Lung (tissue), 12 donors: ENCODE results near the gene TPSD1. TPM values are rescaled to one million over a fixed set of nuclear protein-coding genes. Genes with fewer than 3 reads are reported as not detected.
"Not testable (repeated sequence)": the region's sequence is repeated elsewhere in the genome, so short reads cannot be mapped to it uniquely, and the experiment has no call there.

Experiments
- ATAC-seq: fragments of 200-7000 bp; cut with Tn5 transposase; one replicate; pipeline ENCODE4 v1.9.1; 2020; ENCODE audit warnings: moderate number of reproducible peaks; ENCODE audit not compliant: insufficient read depth, low FRiP score
- DNase-seq, 3 donors: peaks; one replicate each; pipeline ENCODE4 v3.0.0-alpha.2; 2013 to 2017
- H3K27ac ChIP-seq, 2 donors: one replicate each; pipeline ENCODE4 v1.5.1; 2013; ENCODE audit warnings: mild to moderate bottlenecking in 2 of 2, moderate library complexity in 2 of 2, control low read depth in 1 of 2, inconsistent platforms in 1 of 2, low read depth in 1 of 2, low read length in 1 of 2
- H3K27me3 ChIP-seq, 3 donors: one replicate each; pipeline ENCODE4 v1.5.1; 2013; ENCODE audit warnings: low read length in 2 of 3; ENCODE audit not compliant: control insufficient read depth in 3 of 3, insufficient read depth in 3 of 3
- H3K36me3 ChIP-seq, 4 donors: one replicate each; pipeline ENCODE4 v1.5.1; 2013; ENCODE audit warnings: low read length in 4 of 4, mild to moderate bottlenecking in 1 of 4, moderate library complexity in 1 of 4; ENCODE audit not compliant: control insufficient read depth in 4 of 4, insufficient read depth in 4 of 4
- H3K4me1 ChIP-seq, 5 donors: one replicate each; pipeline ENCODE4 v1.5.1; 2013; ENCODE audit warnings: low read length in 5 of 5, mild to moderate bottlenecking in 2 of 5, moderate library complexity in 1 of 5; ENCODE audit not compliant: control insufficient read depth in 5 of 5, insufficient read depth in 5 of 5
- H3K4me3 ChIP-seq: one replicate; pipeline ENCODE4 v1.5.1; 2013; ENCODE audit warnings: mild to moderate bottlenecking, control low read depth, moderate library complexity
- H3K9ac ChIP-seq, 2 donors: one replicate each; pipeline ENCODE4 v1.5.1; 2013; ENCODE audit warnings: low read length in 2 of 2, control low read depth in 1 of 2; ENCODE audit not compliant: insufficient read depth in 1 of 2
- H3K9me3 ChIP-seq, 4 donors: one replicate each; pipeline ENCODE4 v1.5.1; 2013; ENCODE audit warnings: low read length in 3 of 4, mild to moderate bottlenecking in 1 of 4, moderate library complexity in 1 of 4; ENCODE audit not compliant: control insufficient read depth in 4 of 4, insufficient read depth in 3 of 4
- CTCF ChIP-seq: IDR thresholded peaks from 2 replicates; pipeline ENCODE4 v1.5.1; 2012; ENCODE audit warnings: mild to moderate bottlenecking; ENCODE audit errors: control extremely low read depth, extremely low read depth
- WGBS, 2 donors: extraction: QIAGEN DNeasy Blood & Tissue Kit; methylation state at CpG; one replicate each; pipeline ENCODE4 v1.1.7; 2013; 5-methylcytosine and 5-hydroxymethylcytosine counted together
- polyA plus RNA-seq, 2 donors: library from polyadenylated mRNA; stranded (reverse); fragments of 200-250 nt; gene quantifications; one replicate each; pipeline ENCODE4 v1.2.1, GENCODE V29; 2013
- total RNA-seq, 2 donors: library from RNA; depleted of rRNA in 1 of 2; stranded (reverse); fragments of >200 nt in 1 of 2; gene quantifications; one replicate each; pipeline ENCODE4 v1.2.1, GENCODE V29; 2014 to 2021
- donor health status: control.
- donor health status: control.
- donor health status: Bipolar disorder and iron deficiency.
- donor health status: healthy.
- donor health status: DM: yes; HTN: yes; CAD: no.

Gene TPSD1
- total and polyA plus RNA-seq, 4 donors: 0.54 to 7.0 (median 2.9) TPM; not detected in 1

GRCh38 chr16:1224558-1224957, 31.3 kb upstream of the TPSD1 start:
- no peak overlapping the region for H3K27ac ChIP-seq
- H3K36me3 ChIP-seq: no peaks in the 10 kb centered on the region
- WGBS, 2 donors: 77 to 91% methylated on average over 8 to 9 of the region's 9 CpGs
- no peaks in the 10 kb centered on the region for H3K27me3 ChIP-seq
- H3K4me3 ChIP-seq: no peak overlapping the region
- no peak for TF ChIP-seq CTCF
- H3K9ac ChIP-seq: no peak overlapping the region
- DNase-seq: no peak
- H3K4me1 ChIP-seq: no peaks in the 10 kb centered on the region
- H3K9me3 ChIP-seq: no peaks in the 10 kb centered on the region
- no peak for ATAC-seq

GRCh38 chr16:1225051-1225451, 30.8 kb upstream of the TPSD1 start, which contains the start of gene TPSG1:
TSS of gene TPSG1 (minus strand) at chr16:1225268. CDS start at chr16:1225252, 16 bp downstream.
- ATAC-seq (no peak), DNase-seq (no peak)
- no peaks in the 10 kb centered on the region for H3K4me1 ChIP-seq
- no peaks in the 10 kb centered on the region for H3K27me3 ChIP-seq
- H3K9ac ChIP-seq: no peak within 1 kb of the TSS
- WGBS, 2 donors: 61 to 84% methylated on average over 10 of the region's 10 CpGs
- no peaks in the 10 kb centered on the region for H3K36me3 ChIP-seq
- H3K9me3 ChIP-seq: no peaks in the 10 kb centered on the region
- H3K27ac ChIP-seq: no peak within 1 kb of the TSS
- TF ChIP-seq CTCF: no peak
- no peak within 1 kb of the TSS for H3K4me3 ChIP-seq

- not testable (repeated sequence) for H3K36me3 ChIP-seq, H3K9ac ChIP-seq, H3K27ac ChIP-seq, H3K4me1 ChIP-seq, H3K9me3 ChIP-seq, DNase-seq, ATAC-seq, H3K27me3 ChIP-seq, H3K4me3 ChIP-seq
- WGBS, 2 donors: 55 to 71% methylated on average over 24 of the region's 24 CpGs
Measured at GRCh38 chr16:1225728-1226311, 30.0 kb upstream of the TPSD1 start.

GRCh38 chr16:1226692-1227091, 29.2 kb upstream of the TPSD1 start:
- H3K27ac ChIP-seq, H3K9me3 ChIP-seq, H3K27me3 ChIP-seq, H3K4me1 ChIP-seq, DNase-seq, H3K36me3 ChIP-seq, ATAC-seq, H3K4me3 ChIP-seq, H3K9ac ChIP-seq: not testable (repeated sequence)
- WGBS, 2 donors: 50 to 55% methylated on average over 10 to 14 of the region's 14 CpGs

GRCh38 chr16:1228227-1228626, 27.6 kb upstream of the TPSD1 start:
- not testable (repeated sequence) for ATAC-seq, H3K36me3 ChIP-seq, H3K27ac ChIP-seq, H3K9ac ChIP-seq, H3K4me3 ChIP-seq, H3K4me1 ChIP-seq, DNase-seq, H3K27me3 ChIP-seq, H3K9me3 ChIP-seq
- WGBS, 2 donors: 74 to 78% methylated on average over 5 to 7 of the region's 7 CpGs

GRCh38 chr16:1229476-1229875, 26.4 kb upstream of the TPSD1 start:
- not testable (repeated sequence) for H3K9me3 ChIP-seq, H3K36me3 ChIP-seq, H3K27me3 ChIP-seq, DNase-seq, H3K27ac ChIP-seq, ATAC-seq, H3K9ac ChIP-seq, H3K4me1 ChIP-seq, H3K4me3 ChIP-seq
- WGBS, 2 donors: 79 to 100% methylated on average over 6 to 11 of the region's 13 CpGs

GRCh38 chr16:1230084-1230470, 25.8 kb upstream of the TPSD1 start, which contains the start of gene TPSB2:
TSS of gene TPSB2 (minus strand) at chr16:1230184. CDS start at chr16:1229951, 233 bp downstream.
- not testable (repeated sequence) for H3K36me3 ChIP-seq, H3K9me3 ChIP-seq, DNase-seq, H3K9ac ChIP-seq, H3K4me1 ChIP-seq, H3K27me3 ChIP-seq, ATAC-seq, H3K4me3 ChIP-seq, H3K27ac ChIP-seq
- 64 to 100% methylated on average over 1 to 5 of the region's 11 CpGs for WGBS, 2 donors
